DMS 273 (cell line): ENCODE measurements around the gene NR1I2.

ENCODE experiments used
- DNase-seq: peaks from one replicate; lab custom pipeline; 2025; ENCODE audit not compliant: unreplicated experiment; lab: John Stamatoyannopoulos, UW

NR1I2 gene

GRCh38 chr3:119817583-119818363 lies 35.9 kb downstream of the NR1I2 start:
- no peak for DNase-seq

DNA sequence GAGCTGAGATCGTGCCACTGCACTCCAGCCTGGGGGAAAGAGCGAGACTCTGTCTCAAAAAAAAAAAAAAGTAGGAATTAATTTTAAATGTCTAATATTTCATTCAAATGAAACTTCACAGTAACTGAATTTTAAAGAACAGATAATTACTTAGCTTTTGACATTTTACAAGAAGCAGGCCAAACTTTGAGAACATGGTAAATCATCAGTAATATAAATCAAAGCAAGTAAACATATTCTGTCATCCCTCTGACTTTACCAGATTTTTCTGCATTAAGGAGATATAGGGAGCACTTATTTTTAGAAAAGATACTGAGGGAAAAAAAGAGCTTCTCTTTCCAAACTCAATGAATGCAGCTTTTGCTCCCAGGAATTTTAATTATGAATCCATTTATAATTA lies 37.0 kb downstream of the NR1I2 start:
- DNase-seq: no peak

DNA sequence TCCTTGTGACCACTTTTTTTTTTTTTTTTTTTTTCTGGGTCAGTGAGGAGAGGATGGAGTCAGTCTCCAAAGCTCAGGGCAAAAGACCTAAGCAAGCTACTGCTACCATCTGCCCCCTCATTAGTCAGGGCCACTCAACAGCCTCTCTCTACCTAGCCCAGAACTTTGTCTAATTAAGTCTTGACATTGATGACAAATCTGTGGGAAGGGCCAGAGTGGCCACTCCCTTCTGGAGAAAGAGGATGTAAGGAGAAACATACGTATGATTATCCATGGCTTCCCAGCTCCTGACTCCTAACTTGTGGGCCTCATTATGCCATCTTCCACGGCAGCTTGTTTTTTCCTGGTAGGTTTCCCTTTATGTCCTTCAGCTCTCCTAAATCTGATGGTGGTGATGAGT lies 37.9 kb downstream of the NR1I2 start:
- peak; percentile 59 for DNase-seq

- no peak for DNase-seq
These were observed 43.9 kb downstream of the NR1I2 start for GRCh38 chr3:119825820-119826219.

GRCh38 chr3:119826711-119827608 lies 45.1 kb downstream of the NR1I2 start:
- DNase-seq: no peak

DNA sequence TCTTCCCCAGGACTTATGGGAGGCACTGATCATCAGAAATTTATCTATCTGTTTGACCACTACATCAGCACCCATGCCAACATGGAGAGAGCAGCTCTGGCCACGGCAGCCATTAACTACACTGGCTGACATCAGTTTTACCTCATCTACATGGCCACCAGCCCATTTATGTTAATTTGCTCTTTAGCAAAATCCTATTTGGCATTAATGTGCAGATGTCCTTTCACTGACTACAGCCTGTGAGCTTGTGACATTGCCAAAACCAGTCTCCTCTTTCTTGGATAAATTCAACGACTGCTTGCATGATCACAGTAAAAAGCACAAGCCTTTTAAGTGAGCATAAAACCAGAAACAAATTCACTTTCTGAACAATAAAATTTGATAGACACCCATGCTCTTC lies 47.5 kb downstream of the NR1I2 start:
- DNase-seq: peak; percentile 35

DNA sequence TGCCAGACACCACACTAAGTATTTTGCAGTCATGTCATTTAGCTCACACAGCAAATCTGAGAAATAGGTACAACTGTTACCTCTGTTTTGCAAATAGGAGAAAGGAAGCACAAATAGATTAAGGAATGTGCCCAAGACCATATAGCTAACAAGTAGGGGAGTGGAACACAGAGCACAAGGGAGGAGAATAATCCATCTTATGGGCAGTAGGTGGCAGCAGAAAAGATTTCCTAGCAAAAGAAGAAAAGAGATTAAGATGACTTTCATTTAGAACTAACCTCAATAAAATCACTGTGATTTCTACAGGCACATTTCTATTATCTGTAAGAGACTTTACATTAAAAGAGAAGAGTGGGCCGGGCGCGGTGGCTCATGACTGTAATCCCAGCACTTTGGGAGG lies 49.1 kb downstream of the NR1I2 start:
- DNase-seq: peak; percentile 41

DNA sequence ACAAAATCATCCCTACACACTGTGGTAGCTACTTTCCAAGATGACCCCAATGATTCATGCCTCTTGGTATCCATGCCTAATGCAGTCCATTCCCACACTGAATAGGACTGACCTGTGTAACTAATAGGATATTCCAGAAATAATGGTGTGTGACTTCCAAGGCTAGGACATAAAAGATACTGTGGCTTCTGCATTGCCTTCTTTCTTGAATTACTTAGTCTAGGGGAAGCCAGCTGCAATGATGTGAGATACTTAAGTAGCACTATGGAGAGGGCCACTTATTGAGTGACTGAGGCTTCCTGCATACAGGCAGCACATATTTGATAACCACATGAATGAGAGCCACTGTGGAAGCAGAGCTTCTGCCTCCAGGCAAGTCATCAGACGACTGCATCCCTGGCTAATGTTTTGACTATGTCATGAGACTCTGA lies 50.1 kb downstream of the NR1I2 start:
- no peak for DNase-seq

DNA sequence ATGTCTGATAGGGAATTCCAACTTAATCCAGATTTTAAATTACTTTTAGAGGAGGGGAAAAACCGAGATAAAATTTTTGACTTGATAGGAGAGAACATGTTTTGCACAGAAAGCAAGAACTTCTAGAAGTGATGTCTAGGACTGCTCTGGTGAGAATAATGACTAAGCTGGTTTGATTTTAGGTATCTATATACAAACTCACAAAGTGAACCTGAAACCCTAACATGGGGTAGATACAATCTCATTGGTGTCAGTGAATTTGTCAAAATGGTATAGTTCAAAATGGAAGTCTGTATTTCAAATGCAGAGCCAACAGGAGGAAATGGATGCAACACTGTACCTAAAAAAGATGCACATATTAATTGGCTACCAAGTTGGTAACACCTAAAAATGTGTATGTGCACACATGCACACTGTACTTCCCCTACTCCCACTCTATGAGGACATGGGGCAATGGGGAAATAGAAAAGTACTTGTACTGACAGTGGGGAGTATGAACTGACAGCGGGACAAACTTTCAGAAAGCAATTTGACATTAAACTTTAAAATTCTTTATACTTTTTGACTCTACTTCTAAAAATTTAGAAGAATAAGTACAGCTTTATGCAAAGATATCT lies 53.0 kb downstream of the NR1I2 start:
- DNase-seq: no peak

- no peak for DNase-seq
These were observed 53.7 kb downstream of the NR1I2 start for GRCh38 chr3:119835556-119835955.

DNA sequence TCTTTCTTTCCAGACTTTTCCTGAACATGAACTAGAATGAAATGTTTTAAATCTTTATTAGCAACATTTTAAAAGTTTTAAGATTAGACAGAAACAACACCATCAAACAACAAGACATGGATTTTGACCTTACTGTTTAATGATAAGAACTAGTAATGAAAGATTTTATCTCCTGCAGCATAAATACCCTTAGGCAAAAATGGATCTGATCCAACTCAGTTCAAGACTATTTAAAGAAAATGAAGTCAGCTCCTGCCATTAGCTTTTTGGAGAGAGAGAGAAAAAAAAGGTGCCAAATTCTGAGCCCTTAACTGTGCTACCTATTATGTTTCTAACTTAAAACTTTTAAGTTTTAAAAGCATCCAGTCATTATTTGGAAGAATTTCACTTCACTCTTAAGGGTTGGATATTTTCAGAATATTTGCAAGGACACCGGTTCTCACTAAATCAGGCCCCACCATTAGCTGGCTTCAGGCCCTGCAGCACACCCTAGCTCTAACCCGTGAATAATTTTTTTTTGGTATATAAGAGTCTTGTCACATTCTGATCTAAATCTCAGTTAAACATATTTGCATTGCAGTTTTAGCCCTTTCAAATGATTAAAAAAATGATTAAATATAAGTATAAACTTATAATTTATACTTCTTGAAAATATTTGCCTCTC lies 60.0 kb downstream of the NR1I2 start:
- no peak for DNase-seq

GRCh38 chr3:119849126-119849525 lies 67.2 kb downstream of the NR1I2 start:
- no peak for DNase-seq

GRCh38 chr3:119856695-119857094 lies 74.8 kb downstream of the NR1I2 start:
- no peak for DNase-seq

DNA sequence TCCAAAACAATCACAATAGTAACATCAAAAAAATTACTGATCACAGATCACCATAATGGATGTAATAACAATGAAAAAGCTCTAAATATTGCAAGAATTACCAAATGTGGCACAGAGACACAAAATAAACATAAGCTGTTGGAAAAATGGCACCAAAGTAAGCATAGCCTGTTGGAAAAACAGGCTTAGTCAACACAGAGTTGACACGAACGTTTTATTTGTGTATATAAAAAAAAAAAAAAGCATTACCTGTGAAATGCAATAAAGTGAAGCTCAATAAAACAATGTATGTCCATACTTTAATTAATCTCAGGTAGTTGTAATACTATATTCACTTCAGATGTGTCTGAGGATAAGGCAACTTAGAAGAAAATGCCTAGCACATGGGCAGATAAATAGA lies 77.1 kb downstream of the NR1I2 start:
- no peak for DNase-seq

DNA sequence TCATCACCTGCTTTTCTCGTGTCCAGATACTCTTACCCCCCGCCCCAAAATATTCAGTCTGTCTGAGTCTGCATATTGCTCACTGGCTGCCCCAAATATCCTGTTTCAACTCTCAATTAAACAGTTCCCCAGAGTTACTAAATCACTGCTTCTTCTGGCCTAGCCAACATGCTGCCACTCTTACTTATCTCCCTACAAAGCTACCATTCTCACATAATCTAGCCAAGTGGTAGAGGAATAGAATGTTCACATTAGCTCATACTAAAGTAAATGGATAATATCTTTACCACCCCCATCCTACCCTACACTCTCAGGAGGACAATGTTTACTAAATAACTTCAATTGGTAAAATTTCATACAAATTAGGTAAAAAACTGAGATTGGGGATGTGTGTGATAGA lies 77.8 kb downstream of the NR1I2 start:
- DNase-seq: no peak

GRCh38 chr3:119861681-119862080 lies 79.8 kb downstream of the NR1I2 start:
- DNase-seq: no peak

- DNase-seq: no peak
These were observed 80.7 kb downstream of the NR1I2 start for GRCh38 chr3:119862616-119863015.

- no peak for DNase-seq
These were observed 82.6 kb downstream of the NR1I2 start for GRCh38 chr3:119864476-119864875.
